Ramos (cell line): ENCODE data around the gene ABCA4.

Experiments
- in situ Hi-C: fragments of 300-500 bp; cut with MboI; formaldehyde crosslinking; loops from one replicate; pipeline ENCODE4 v1.14.3; 2022; ENCODE audit warnings: low sequenced_read_pairs; ENCODE audit not compliant: unreplicated experiment

ABCA4 gene

GRCh38 chr1:94092210-94092613, 28.7 kb downstream of the ABCA4 start:
- in situ Hi-C loops: no loop called here

DNA sequence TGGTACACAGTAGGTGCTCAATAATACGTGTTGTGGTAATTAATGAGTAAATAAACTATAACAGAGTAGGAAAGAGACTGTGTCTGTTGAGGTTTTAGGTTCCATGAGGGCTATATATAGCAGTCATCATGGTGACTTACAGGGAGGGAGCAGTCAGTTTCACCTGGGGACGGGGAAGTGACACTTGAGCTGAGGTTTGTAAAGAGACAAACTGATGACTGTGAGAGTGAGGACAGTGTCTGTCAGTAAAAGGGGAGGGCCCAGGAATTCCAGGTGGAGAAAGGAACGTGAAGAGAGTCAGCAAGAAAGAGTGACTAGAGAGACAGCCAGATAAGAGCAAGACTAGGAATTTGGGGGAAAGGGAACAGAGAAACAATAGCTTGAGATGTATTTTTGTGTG, 30.2 kb downstream of the ABCA4 start:
- in situ Hi-C loops: no loop called here

DNA sequence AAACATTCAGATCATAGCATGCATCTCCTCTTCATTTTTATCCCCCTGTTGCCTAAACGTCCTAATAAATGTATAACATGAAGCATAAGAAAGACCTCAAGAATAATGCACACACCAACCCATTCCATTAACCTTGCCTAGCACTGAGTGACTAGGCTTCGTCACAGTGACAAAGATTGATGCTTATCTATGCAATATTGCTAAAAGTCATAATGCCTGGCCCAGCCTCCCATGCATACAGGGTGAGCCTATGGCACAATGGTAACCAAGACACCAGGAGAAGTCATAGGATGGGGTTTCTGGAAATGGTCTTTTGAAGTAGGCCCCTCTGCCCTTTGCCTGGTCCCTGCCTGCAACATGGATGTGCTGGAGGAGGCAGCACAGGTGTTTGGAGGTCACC, 33.8 kb downstream of the ABCA4 start:
- in situ Hi-C loops: no loop called here

- in situ Hi-C loops: no loop called here
These were observed 36.4 kb downstream of the ABCA4 start for GRCh38 chr1:94084547-94084946.

DNA sequence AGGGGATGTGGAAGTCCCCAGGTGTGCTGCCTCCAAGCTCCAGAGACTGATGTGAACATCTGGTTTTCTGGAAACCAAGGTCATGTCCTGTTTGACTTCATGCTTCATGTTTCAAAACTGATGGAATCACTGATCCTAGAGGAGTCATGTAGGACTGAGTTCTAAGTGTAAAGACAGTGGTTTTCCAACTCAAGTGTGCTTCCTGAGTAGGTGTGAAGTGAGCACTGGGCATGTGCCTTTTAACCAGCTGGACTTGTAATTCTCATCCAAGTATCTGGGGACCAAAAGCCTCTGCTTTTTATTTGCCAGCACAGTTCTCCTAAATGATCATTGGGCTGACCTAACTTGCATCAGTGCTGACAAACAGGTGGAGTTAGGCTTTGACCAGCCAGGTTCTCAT, 36.9 kb downstream of the ABCA4 start:
- in situ Hi-C loops: no loop called here

DNA sequence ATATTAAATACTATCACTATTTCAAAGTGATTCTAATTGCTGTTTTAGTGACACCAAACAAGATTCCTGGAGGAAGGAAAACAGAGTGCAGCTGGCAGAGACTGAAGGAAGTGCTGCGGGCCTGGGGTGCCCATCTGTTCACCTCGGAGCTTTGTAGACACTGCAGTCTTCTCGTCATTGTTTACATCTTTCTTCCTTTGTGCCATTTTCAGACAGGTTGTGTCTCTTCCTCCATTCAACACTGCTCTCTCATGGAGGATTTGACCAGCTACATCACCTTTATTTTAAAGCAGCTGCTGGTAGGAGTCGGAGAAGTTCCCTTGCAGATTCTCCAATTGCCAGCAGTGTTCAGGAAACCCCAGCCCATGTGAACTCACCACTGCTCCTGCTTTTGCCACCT, 37.3 kb downstream of the ABCA4 start:
- in situ Hi-C loops: no loop called here

DNA sequence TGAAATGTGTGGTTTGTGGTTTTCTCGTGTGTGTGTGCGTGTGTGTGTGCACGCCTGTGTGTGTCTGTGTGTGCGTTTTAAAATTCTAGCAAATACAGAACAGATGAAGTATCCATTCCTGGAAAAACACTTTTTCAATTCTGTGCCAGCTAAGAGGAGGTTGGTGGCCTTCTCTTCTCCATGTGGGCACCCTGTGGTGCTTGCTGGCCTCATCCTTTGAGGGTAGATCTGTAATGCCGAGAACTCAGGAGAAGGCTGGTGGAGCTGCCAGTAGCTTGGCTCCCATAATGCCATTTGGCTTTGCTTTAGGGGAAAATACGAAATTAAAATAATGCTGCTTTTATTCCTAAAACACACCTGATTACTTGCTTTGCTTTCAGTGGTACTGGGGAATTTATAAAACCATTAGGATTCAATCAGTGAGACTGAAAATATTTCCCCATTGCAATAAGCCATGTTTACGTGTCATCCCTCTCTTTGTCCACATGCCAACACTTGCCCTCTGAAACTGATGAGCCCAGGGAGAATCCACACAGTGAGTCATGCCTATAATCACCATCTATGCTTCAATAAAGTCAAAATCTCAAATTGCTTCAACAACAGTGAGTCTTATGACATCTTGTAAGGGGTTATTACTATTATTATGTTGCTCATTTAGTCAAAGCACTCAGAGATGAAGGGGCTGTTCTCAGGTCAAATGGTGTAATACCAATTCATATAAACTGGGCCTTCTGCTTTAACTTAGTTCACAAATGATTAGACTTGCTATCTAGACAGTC, 39.2 kb downstream of the ABCA4 start:
- in situ Hi-C loops: no loop called here

GRCh38 chr1:94079989-94080388, 41.0 kb downstream of the ABCA4 start:
- in situ Hi-C loops: no loop called here

GRCh38 chr1:94079080-94079940, 41.6 kb downstream of the ABCA4 start:
- in situ Hi-C loops: no loop called here

- in situ Hi-C loops: no loop called here
These were observed 48.0 kb downstream of the ABCA4 start for GRCh38 chr1:94072840-94073522.

DNA sequence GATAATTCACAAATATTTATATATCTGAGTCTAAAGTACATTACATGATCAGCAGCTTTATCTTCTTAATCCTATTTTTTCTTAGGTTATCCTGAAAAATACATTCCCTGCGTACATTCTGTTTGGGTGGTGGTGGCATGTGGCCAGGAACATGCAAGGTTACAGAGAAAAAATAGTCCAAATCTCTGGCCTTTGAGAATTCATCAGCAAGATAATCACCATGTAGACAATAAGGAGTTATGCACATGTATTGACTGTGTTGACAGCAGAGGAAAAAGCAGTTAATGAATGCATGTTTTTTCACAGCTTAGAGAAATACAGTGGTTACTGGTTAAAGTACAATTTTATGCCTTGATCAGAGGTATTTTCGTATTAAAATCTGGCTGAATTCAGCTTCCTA, 49.0 kb downstream of the ABCA4 start:
- in situ Hi-C loops: no loop called here

DNA sequence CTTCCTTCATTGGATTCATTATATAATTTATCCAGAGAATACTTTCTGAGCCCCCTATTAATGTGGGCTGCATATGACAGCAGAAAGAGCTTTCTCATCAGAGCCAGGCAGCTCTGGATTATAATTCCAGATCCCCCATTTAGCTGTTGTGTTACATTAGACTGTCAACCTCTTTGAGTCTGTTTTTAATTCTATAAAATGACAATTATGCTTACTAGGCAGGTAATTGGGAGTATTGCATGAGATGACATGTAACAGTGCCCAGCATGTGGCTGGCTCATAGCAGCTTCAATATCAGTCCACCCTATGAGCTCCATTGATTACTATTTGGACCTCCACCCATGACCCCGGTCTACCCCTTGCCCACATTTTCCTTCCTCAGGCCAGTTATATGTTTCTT, 49.6 kb downstream of the ABCA4 start:
- in situ Hi-C loops: no loop called here

GRCh38 chr1:94070865-94071264, 50.1 kb downstream of the ABCA4 start:
- in situ Hi-C loops: no loop called here

- in situ Hi-C loops: loop anchor here (10.0 kb wide), 1 partner anchor 735 kb away; no protein-coding TSS in a partner anchor
These were observed 51.0 kb downstream of the ABCA4 start for GRCh38 chr1:94069919-94070285.

DNA sequence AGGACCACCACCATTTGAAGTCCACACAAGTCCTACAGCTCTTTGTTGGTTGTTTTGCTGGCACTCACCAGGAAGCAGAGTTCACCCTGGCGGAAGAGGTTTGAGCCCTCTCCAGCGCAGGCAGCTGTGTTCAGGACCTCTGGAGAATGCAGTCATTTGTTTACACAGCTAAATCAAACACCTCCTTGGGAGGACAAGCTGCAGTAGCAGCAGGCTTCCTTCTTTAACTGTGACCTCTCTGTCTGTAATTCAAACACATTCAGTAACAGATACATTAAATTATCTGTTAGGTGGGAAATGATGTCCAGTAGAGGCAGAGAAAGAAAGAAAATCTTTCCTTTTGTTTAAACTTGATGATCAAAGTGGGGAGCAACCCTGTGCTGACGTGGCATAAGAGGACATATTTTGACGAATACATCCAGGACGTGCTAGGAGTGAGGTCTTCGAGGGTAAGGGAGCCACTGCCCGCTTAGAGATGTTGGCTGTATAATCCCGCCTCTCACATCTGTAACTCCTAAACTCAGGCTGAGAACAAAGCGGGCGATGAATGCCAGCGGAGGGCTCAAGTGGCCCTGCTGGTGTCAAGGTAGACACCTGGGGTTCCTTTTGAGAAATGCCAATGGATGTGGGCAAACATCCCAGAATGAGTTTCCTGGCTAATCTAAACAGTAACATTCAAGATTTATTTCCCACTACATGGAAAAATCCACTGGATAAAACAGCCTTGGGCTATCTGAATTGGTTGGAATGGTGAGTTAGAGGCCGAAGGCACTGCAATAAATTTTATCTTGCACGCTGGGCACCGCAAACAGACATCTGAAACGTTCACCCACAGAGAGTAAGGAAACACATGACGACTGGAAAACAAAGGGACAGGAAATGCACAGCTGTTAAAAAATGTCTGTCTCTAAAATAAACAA, 51.7 kb downstream of the ABCA4 start:
- in situ Hi-C loops: loop anchor here (10.0 kb wide), 1 partner anchor 736 kb away; no protein-coding TSS in a partner anchor

- in situ Hi-C loops: loop anchor here (10.0 kb wide), 1 partner anchor 736 kb away; no protein-coding TSS in a partner anchor
These were observed 52.6 kb downstream of the ABCA4 start for GRCh38 chr1:94068096-94068998.

- in situ Hi-C loops: loop anchor here (10.0 kb wide), 1 partner anchor 738 kb away; no protein-coding TSS in a partner anchor
These were observed 53.8 kb downstream of the ABCA4 start for GRCh38 chr1:94067196-94067595.

- in situ Hi-C loops: loop anchor here (10.0 kb wide), 1 partner anchor 741 kb away; no protein-coding TSS in a partner anchor
These were observed 57.6 kb downstream of the ABCA4 start for GRCh38 chr1:94063379-94063778.
